ENCODE data around the gene CYSTM1. TPM values are rescaled to one million over a fixed set of nuclear protein-coding genes. Genes with fewer than 3 reads are reported as not detected.

Gene CYSTM1
- total and polyA plus RNA-seq, 2 of the 8 experiments (the other 6 are each of a cell fraction or from before 2014, with no cell fraction given) = 25.0 to 47.8 TPM

DNA sequence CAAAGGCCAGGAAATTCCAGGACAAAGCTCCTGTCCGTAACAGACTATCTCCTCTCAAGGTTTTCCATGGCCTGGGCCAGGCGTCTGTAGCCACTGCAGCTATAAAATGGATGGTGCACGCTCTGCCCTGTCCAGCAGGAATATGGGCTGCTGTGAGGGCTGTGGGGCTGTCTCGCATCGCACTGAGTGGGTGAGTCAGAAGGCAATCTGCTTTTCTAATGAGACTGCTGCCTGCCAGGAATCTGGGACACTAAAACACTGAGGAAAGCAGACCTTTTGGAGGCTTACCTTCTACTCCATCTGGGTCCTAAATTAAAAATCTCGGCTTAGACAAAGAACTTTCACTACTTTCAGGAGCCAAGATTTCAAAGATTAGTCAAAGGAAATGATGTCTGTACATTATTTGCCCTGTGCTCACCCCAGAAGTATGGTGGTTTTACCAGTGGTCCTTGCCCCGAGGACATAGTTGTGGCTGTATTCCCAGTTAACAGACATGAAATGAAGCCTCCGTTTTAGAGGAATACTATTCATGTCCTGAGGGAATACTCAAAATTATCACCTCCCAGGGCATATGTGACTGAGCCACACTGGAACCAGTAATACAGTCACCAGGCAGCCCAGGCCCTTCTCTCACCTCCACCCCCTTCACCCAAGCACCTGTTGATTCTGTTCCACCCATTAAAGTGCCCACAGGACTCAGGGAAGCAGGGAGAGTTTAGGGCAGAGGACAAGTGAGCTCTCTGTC is 71.6 kb downstream of the CYSTM1 start:
- no peak overlapping the region for H2AFZ ChIP-seq (ENCODE audit: low read length)
- H2AK5ac ChIP-seq (ENCODE audit: low read depth, low read length) = no peak overlapping the region
- H4K5ac ChIP-seq (ENCODE audit: insufficient read length, low read depth, low read length) = no peak overlapping the region
- H4K8ac ChIP-seq (ENCODE audit: extremely low read depth, insufficient read depth, low read length) = no peak overlapping the region
- no peak overlapping the region for H3K56ac ChIP-seq (replicated peaks; ENCODE audit: insufficient read length, low read depth, low read length)
- H4K20me1 ChIP-seq (replicated peaks in 1 of 2; ENCODE audit: control insufficient read depth in 1 of 2, insufficient read depth in 2 of 2, low read length in 2 of 2) = peaks cover 4 to 6% of the 10 kb centered on the region in 2 experiments
- H2BK12ac ChIP-seq (ENCODE audit: low read depth, low read length) = no peak overlapping the region
- no peaks in the 10 kb centered on the region for H3K9me3 ChIP-seq (ENCODE audit: insufficient read depth in 2 of 2, low read depth in 1 of 2, low read length in 1 of 2)
- no peak overlapping the region for H3K4me3 ChIP-seq (ENCODE audit: extremely low read depth in 1 of 4, insufficient read depth in 2 of 4, low read depth in 3 of 4, low read length in 4 of 4)
- no peak for DNase-seq (ENCODE audit: low read depth in 1 of 2, low spot score in 2 of 2)
- H3K9ac ChIP-seq (replicated peaks in 1 of 4; ENCODE audit: extremely low read depth in 1 of 4, low read depth in 3 of 4, low read length in 3 of 4) = no peak overlapping the region
- no peak overlapping the region for H4K91ac ChIP-seq (replicated peaks; ENCODE audit: insufficient read length, low read length)
- H3K27me3 ChIP-seq (replicated peaks in 1 of 4; ENCODE audit: control insufficient read depth in 3 of 4, extremely low read depth in 1 of 4, insufficient read depth in 3 of 4, low read length in 3 of 4) = no peaks in the 10 kb centered on the region
- CTCF ChIA-PET (ENCODE audit: partially characterized antibody) = interaction anchor here (0.6 to 25.9 kb wide), 12 partner anchors 8 to 1195 kb away, joined by 3 to 676 read pairs (median 8); partner anchors contain the start of genes HBEGF and SLC4A9
- no peak for FAIRE-seq
- H3K4ac ChIP-seq (replicated peaks; ENCODE audit: insufficient read length, low read depth, low read length) = no peak overlapping the region
- H3K27ac ChIP-seq (ENCODE audit: low read depth, low read length) = no peak overlapping the region
- H3K14ac ChIP-seq (ENCODE audit: insufficient read length) = no peak overlapping the region
- H3K36me3 ChIP-seq (ENCODE audit: control insufficient read depth in 2 of 4, insufficient read depth in 4 of 4, low read length in 3 of 4) = no peaks in the 10 kb centered on the region
- no peak overlapping the region for H2BK5ac ChIP-seq (ENCODE audit: low read depth, low read length)
- H3K4me2 ChIP-seq (ENCODE audit: insufficient read depth in 1 of 2, low read depth in 2 of 2, low read length in 2 of 2) = no peak overlapping the region
- WGBS, 2 experiments (ENCODE audit: extremely low coverage in 1 of 2, insufficient coverage in 1 of 2, insufficient read length in 1 of 2, insufficient replicate concordance in 2 of 2, low coverage in 1 of 2, low lambda C conversion rate in 2 of 2, missing lambda C conversion rate in 1 of 2) = 87% methylated on average over 8 of the region's 8 CpGs; no CpG with 5 or more reads in 1 of the 2 experiments
- no peak overlapping the region for H3K18ac ChIP-seq (ENCODE audit: extremely low read depth, low read length)
- H3K23me2 ChIP-seq (ENCODE audit: low read depth, low read length) = no peaks in the 10 kb centered on the region
- peaks cover 0 to 5% of the 10 kb centered on the region in 2 experiments; a peak in 1 of 4 replicates for H3K79me2 ChIP-seq (ENCODE audit: control insufficient read depth in 1 of 2, insufficient read depth in 2 of 2, low read length in 2 of 2)
- no peaks in the 10 kb centered on the region; the same call in 1 of the 2 replicates for H3K79me1 ChIP-seq (ENCODE audit: low read depth, low read length)
- H3K23ac ChIP-seq (ENCODE audit: insufficient read length) = no peak overlapping the region
- POLR2A ChIA-PET (ENCODE audit: partially characterized antibody) = interaction anchor here (0.8 to 8.0 kb wide), 5 partner anchors 8 to 112 kb away, joined by 3 to 64 read pairs (median 3); partner anchors contain the start of gene HBEGF
- H3K4me1 ChIP-seq (replicated peaks in 1 of 4; ENCODE audit: control insufficient read depth in 3 of 4, insufficient read depth in 4 of 4, low read length in 3 of 4) = peaks cover 3 to 12% (median 8%) of the 10 kb centered on the region in 4 experiments; a peak in 6 of 7 replicates
- no peak overlapping the region for H2BK20ac ChIP-seq (ENCODE audit: low read length)
- H2BK15ac ChIP-seq (ENCODE audit: low read length) = no peak overlapping the region
- no peak overlapping the region for H2BK120ac ChIP-seq (replicated peaks; ENCODE audit: low read depth, low read length)
- TF ChIP-seq, protein P1, sequence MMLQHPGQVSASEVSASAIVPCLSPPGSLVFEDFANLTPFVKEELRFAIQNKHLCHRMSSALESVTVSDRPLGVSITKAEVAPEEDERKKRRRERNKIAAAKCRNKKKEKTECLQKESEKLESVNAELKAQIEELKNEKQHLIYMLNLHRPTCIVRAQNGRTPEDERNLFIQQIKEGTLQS (IDR thresholded peaks at IDR 0.05; ENCODE audit: insufficient read depth, low read depth, low read length) = no peak
- TF ChIP-seq YY1 (IDR thresholded peaks at IDR 0.05; ENCODE audit: low read depth, low read length) (no peak), JUN (IDR thresholded peaks at IDR 0.05; ENCODE audit: low read depth, low read length) (no peak), POLR2AphosphoS5 (IDR thresholded peaks at IDR 0.05; ENCODE audit: low read depth, low read length) (no peak), FOSL1 (IDR thresholded peaks at IDR 0.05; ENCODE audit: insufficient read depth, low read depth, low read length) (no peak), CBX5 (IDR thresholded peaks at IDR 0.05; ENCODE audit: low read depth, low read length) (no peak), KDM1A (IDR thresholded peaks at IDR 0.05; ENCODE audit: borderline replicate concordance, low read length) (no peak)
- TF ChIP-seq, protein P2, sequence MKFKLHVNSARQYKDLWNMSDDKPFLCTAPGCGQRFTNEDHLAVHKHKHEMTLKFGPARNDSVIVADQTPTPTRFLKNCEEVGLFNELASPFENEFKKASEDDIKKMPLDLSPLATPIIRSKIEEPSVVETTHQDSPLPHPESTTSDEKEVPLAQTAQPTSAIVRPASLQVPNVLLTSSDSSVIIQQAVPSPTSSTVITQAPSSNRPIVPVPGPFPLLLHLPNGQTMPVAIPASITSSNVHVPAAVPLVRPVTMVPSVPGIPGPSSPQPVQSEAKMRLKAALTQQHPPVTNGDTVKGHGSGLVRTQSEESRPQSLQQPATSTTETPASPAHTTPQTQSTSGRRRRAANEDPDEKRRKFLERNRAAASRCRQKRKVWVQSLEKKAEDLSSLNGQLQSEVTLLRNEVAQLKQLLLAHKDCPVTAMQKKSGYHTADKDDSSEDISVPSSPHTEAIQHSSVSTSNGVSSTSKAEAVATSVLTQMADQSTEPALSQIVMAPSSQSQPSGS (IDR thresholded peaks at IDR 0.05; ENCODE audit: low read length) = no peak

Measured in H1 (cell line).